ENCODE measurements around the gene LRRIQ1.

GRCh38 chr12:85280165-85280983, 244.2 kb downstream of the LRRIQ1 start, which contains the start of gene ALX1:
- TF ChIP-seq CTCF (conservative IDR thresholded peaks at IDR 0.05; ENCODE audit: low read depth, low read length) (no peak), EZH2 (IDR thresholded peaks at IDR 0.05; ENCODE audit: low read length, unreplicated experiment) (no peak), EZH2phosphoT487 (IDR thresholded peaks at IDR 0.05; ENCODE audit: borderline replicate concordance, low read length) (no peak)
